Measurements from ENCODE around the gene CPEB4. TPM values are rescaled to one million over a fixed set of nuclear protein-coding genes. Genes with fewer than 3 reads are reported as not detected.

The CPEB4 gene
- total and polyA plus RNA-seq, 2 donors (not counting 3 experiments of a cell fraction or from before 2014, with no cell fraction given) = 11.3 to 16.4 TPM

DNA sequence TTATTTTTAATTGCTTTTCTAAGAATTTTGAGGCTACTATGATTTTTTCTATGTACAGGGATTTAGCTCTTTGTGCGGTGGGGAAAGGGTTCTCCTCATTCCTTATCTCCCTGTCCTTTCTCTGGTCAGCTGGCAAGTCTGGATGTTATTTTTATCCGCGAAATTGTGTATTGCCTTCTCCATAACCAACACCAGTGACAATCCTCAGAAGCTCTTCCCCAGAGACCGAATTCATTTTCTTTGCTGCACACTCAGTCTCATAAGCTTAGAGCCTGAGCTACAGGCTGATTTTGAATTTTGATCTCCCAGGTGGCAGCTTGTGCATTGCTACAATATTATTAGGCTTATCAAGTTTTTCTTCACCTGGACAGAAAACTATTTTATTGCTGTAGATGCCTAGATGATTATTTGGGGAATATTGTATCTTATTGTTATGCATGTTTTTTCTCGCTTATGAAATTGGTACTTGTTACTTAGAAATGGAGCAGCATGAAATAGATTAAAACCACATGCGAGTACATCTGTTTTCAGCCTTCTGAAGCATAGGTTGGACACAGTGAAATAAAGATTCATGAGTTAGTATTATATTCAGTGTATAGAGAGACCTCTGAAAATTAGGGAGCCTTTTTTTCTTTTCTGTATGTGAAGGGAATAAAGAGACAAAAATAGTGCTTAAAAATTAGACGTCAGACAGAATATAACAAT lies 27.3 kb downstream of the CPEB4 start:
- Histone ChIP-seq H3K27me3 (ENCODE audit: control insufficient read depth in 2 of 2, insufficient read depth in 2 of 2, low read length in 2 of 2) (no peaks in the 10 kb centered on the region), H2AFZ (ENCODE audit: low read depth, low read length) (no peak overlapping the region), H3K79me2 (ENCODE audit: control insufficient read depth, insufficient read depth, low read length) (peaks cover 11% of the 10 kb centered on the region), H3K4me2 (ENCODE audit: insufficient read depth, low read length) (no peak overlapping the region), H3K9me3 (replicated peaks; ENCODE audit: control insufficient read depth, insufficient read depth, low read length) (no peaks in the 10 kb centered on the region), H3K4me3 (replicated peaks in 1 of 3; ENCODE audit: insufficient read depth in 1 of 3, low read depth in 1 of 3, low read length in 3 of 3) (no peak overlapping the region), H4K20me1 (replicated peaks; ENCODE audit: control insufficient read depth, extremely low read depth, insufficient read depth, low read length) (no peaks in the 10 kb centered on the region), H3K9me1 (replicated peaks; ENCODE audit: control insufficient read depth, extremely low read depth, insufficient read depth, low read length) (no peaks in the 10 kb centered on the region), H3K36me3 (ENCODE audit: control insufficient read depth in 2 of 2, extremely low read depth in 1 of 2, insufficient read depth in 2 of 2, low read length in 2 of 2) (no peaks in the 10 kb centered on the region), H3K4me1 (ENCODE audit: control insufficient read depth, extremely low read depth, insufficient read depth, low read length) (peaks cover 31% of the 10 kb centered on the region), H3K27ac (ENCODE audit: insufficient read depth, low read depth, low read length) (no peak overlapping the region), H3K9ac (replicated peaks; ENCODE audit: extremely low read depth, insufficient read depth, low read length) (no peak overlapping the region)
- TF ChIP-seq GATA2 (IDR thresholded peaks at IDR 0.05; ENCODE audit: insufficient read depth, insufficient read length, low read depth, low read length) (no peak), POLR2A (IDR thresholded peaks at IDR 0.05; ENCODE audit: low read depth, low read length) (no peak), POLR2AphosphoS5 (IDR thresholded peaks at IDR 0.05; ENCODE audit: insufficient read depth, low read depth, low read length) (no peak), FOS (IDR thresholded peaks at IDR 0.05; ENCODE audit: borderline replicate concordance, insufficient read depth, low read length) (no peak), EZH2 (IDR thresholded peaks at IDR 0.05; ENCODE audit: borderline replicate concordance, low read depth, low read length, severe bottlenecking) (no peak)
- no TSS peak for BruUV-seq (replicated peaks)
- ChIA-PET POLR2A (interaction anchor here (0.8 kb wide), 1 partner anchor 11 kb away, joined by 3 read pairs; no protein-coding TSS in a partner anchor), CTCF (interaction anchor here (0.8 to 2.5 kb wide), 6 partner anchors 10 to 58 kb away, joined by 3 to 18 read pairs (median 4); no protein-coding TSS in a partner anchor)
- dilution Hi-C loops (cut with MboI; ENCODE audit: extremely low pct_ligation_motif_present, low sequenced_read_pairs) (no loop called here), intact Hi-C loops (cut with micrococcal nuclease) (loop anchor here (5.0 kb wide), 1 partner anchor 858 kb away; the partner anchor contains the start of gene CREBRF)
- DNase-seq (ENCODE audit: low read depth, low spot score) (no peak), FAIRE-seq (no peak)

DNA sequence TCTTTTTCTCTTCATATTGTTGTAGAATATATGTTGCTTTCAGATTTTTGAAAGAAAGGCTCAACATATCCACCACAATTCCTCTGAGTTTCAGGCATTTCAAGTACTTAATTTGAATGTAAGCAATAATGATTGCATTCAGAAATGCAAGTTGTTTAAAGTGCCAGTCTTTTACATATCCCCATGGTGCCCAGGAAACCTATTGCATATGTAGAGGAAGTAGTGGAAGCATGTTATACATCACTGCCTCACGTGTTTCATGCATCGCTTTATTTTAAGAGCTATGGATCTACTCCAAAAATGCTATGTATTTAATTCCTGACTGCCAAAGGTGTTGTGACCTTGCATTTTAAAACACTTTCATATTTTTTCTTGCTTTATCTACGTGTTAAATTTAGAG lies 28.1 kb downstream of the CPEB4 start:
- Histone ChIP-seq H3K27ac (ENCODE audit: insufficient read depth, low read depth, low read length) (no peak overlapping the region), H3K9ac (replicated peaks; ENCODE audit: extremely low read depth, insufficient read depth, low read length) (no peak overlapping the region), H3K9me3 (replicated peaks; ENCODE audit: control insufficient read depth, insufficient read depth, low read length) (no peaks in the 10 kb centered on the region), H3K36me3 (ENCODE audit: control insufficient read depth in 2 of 2, extremely low read depth in 1 of 2, insufficient read depth in 2 of 2, low read length in 2 of 2) (no peaks in the 10 kb centered on the region), H3K27me3 (ENCODE audit: control insufficient read depth in 2 of 2, insufficient read depth in 2 of 2, low read length in 2 of 2) (no peaks in the 10 kb centered on the region), H2AFZ (ENCODE audit: low read depth, low read length) (no peak overlapping the region), H3K4me3 (replicated peaks in 1 of 3; ENCODE audit: insufficient read depth in 1 of 3, low read depth in 1 of 3, low read length in 3 of 3) (no peak overlapping the region), H3K79me2 (ENCODE audit: control insufficient read depth, insufficient read depth, low read length) (peaks cover 17% of the 10 kb centered on the region), H3K4me1 (ENCODE audit: control insufficient read depth, extremely low read depth, insufficient read depth, low read length) (peaks cover 34% of the 10 kb centered on the region), H3K9me1 (replicated peaks; ENCODE audit: control insufficient read depth, extremely low read depth, insufficient read depth, low read length) (no peaks in the 10 kb centered on the region), H4K20me1 (replicated peaks; ENCODE audit: control insufficient read depth, extremely low read depth, insufficient read depth, low read length) (no peaks in the 10 kb centered on the region), H3K4me2 (ENCODE audit: insufficient read depth, low read length) (no peak overlapping the region)
- CTCF ChIA-PET = interaction anchor here (1.4 to 2.5 kb wide), 2 partner anchors 10 to 26 kb away, joined by 3 to 18 read pairs; no protein-coding TSS in a partner anchor
- intact Hi-C loops (cut with micrococcal nuclease) = loop anchor here (5.0 kb wide), 1 partner anchor 859 kb away; the partner anchor contains the start of gene CREBRF
- DNase-seq (ENCODE audit: low read depth, low spot score) (no peak), FAIRE-seq (no peak)
- dilution Hi-C loops (cut with MboI; ENCODE audit: extremely low pct_ligation_motif_present, low sequenced_read_pairs) = no loop called here
- POLR2A ChIA-PET = no interaction called here
- TF ChIP-seq GATA2 (IDR thresholded peaks at IDR 0.05; ENCODE audit: insufficient read depth, insufficient read length, low read depth, low read length) (no peak), POLR2A (IDR thresholded peaks at IDR 0.05; ENCODE audit: low read depth, low read length) (no peak), POLR2AphosphoS5 (IDR thresholded peaks at IDR 0.05; ENCODE audit: insufficient read depth, low read depth, low read length) (no peak), FOS (IDR thresholded peaks at IDR 0.05; ENCODE audit: borderline replicate concordance, insufficient read depth, low read length) (no peak), MYC (IDR thresholded peaks at IDR 0.05; ENCODE audit: low read depth, low read length) (no peak), JUN (IDR thresholded peaks at IDR 0.05; ENCODE audit: borderline replicate concordance, insufficient read depth, insufficient read length, low read depth) (no peak), MAX (IDR thresholded peaks at IDR 0.05; ENCODE audit: insufficient read depth, insufficient read length) (no peak), EZH2 (IDR thresholded peaks at IDR 0.05; ENCODE audit: borderline replicate concordance, low read depth, low read length, severe bottlenecking) (no peak)
- TF ChIP-seq, protein P1, sequence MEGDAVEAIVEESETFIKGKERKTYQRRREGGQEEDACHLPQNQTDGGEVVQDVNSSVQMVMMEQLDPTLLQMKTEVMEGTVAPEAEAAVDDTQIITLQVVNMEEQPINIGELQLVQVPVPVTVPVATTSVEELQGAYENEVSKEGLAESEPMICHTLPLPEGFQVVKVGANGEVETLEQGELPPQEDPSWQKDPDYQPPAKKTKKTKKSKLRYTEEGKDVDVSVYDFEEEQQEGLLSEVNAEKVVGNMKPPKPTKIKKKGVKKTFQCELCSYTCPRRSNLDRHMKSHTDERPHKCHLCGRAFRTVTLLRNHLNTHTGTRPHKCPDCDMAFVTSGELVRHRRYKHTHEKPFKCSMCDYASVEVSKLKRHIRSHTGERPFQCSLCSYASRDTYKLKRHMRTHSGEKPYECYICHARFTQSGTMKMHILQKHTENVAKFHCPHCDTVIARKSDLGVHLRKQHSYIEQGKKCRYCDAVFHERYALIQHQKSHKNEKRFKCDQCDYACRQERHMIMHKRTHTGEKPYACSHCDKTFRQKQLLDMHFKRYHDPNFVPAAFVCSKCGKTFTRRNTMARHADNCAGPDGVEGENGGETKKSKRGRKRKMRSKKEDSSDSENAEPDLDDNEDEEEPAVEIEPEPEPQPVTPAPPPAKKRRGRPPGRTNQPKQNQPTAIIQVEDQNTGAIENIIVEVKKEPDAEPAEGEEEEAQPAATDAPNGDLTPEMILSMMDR (IDR thresholded peaks at IDR 0.05; ENCODE audit: extremely low read depth in 1 of 2, insufficient read depth in 1 of 2, low read depth in 1 of 2, low read length in 2 of 2) = no peak
- no TSS peak for BruUV-seq (replicated peaks)

Data from endothelial cell of umbilical vein (primary cell).